Stimulated activated CD8-positive, alpha-beta memory T cell treated with anti-CD3 and anti-CD28 coated beads, Interleukin-15, amount 100 ng/mL, for 48 hours (primary cell): Measurements from ENCODE around the gene FNDC3A.
"Not testable (repeated sequence)": the region's sequence is repeated elsewhere in the genome, so short reads cannot be mapped to it uniquely, and the experiment has no call there.

Experiments
- DNase-seq, 2 donors: peaks; one replicate each; pipeline ENCODE4 v3.0.0-alpha.2; 2020; ENCODE audit warnings: low read depth in 2 of 2

The FNDC3A gene

DNA sequence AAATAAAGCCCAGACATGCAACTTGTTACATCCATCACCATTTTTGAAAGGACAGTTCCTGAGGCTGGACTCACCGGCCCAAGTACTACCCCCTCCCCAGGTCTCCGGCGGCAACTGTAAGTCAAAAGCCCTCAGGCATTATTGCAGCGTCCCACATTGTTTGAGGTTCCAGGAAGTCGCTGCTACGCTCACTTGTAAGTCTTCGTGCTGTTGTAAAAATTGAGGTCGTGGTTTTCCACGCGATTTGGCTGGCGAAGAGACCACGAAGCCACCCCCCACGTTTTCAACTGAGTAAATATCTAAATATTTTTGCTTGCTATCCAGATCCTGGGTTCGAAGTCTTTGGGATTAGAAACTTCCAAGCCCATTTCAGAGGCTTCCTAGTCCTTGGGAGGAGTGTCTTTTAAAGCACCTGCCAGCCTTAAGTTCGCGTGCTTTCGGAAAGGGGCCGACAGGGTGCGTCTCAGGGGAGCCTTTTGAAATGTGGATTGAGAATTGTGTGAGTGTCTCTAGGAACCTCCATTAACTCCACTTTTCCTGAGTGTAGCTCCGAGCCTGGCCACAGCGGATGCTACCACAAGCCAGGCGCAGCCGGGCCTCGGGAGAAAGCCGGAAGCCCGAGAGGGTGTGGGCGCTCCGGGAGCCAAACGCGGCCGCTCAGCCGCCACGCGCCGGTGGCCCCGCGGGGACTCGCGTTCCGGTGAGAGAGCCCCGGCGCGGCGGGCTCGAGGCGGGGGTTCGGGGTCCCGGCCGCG lies 434 bp upstream of the FNDC3A start:
- no peak for DNase-seq

DNA sequence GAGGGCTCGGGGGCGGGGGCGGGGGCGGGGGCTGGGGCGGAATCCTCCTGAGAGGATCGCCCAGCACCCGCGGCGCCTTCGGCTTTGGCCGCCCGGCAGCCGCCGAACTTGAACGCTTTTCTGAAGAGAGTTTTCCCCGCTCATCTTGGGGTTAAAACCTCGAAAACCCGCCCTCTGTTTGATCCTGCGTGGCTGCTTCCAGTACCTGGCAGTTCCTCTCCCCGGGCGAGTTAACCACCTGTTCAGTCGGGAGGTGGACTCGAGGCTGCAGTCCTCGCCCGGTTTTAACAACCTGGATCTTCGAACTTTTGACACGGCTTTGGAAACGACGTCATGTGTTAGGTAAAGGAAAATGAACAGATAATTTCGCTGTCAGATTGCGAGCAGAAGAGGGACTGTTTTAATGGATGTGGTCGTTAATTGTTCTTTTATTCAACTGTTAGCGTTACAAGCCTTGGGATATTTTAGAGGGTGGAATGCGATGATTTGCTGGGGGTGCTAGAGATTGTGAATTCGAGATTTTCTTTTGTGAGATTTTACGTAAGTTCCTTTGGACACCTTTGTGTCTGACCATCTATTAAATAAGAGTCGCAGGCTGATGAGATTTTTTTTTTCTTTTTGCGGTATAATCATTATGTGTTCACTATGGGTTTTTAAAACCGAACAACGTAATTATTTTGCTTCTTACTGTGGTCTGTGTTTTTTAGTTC lies 1.0 kb downstream of the FNDC3A start:
- DNase-seq, result no peak

DNA sequence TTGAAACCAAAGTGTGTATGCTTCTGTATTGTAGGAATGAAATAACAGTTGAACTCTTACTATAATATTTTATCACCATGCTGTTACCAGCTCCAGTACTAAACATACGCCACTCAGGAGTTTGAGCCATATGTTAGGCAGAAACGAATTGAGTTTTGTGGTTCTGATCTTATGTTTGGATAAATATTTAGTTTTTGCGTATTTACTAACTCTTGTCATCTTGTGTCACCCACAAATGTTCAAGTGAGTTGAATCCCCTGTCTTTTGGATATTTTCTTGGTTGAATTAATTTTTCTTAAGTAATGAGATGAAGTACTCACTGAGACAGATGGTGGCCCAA lies 1.5 kb downstream of the FNDC3A start:
- no peak for DNase-seq

DNA sequence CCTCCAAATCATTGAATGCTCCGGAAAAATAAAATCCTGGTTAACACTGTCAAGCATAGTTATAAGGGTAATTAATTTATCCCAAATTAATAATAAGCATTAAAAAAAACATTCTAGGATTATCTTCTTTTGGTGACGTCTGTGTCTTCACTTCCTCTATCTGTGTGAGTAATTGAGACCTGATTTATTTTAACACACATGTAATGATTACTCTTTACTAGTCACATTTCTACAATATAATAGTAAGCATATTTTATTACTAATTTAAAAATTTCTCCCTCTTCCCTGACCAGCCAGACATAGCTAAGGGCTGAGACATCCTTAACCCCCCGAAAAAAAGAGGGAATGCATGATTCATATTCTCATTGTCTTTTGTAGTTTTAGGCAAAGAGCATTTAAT lies 2.3 kb downstream of the FNDC3A start:
- no peak for DNase-seq

DNA sequence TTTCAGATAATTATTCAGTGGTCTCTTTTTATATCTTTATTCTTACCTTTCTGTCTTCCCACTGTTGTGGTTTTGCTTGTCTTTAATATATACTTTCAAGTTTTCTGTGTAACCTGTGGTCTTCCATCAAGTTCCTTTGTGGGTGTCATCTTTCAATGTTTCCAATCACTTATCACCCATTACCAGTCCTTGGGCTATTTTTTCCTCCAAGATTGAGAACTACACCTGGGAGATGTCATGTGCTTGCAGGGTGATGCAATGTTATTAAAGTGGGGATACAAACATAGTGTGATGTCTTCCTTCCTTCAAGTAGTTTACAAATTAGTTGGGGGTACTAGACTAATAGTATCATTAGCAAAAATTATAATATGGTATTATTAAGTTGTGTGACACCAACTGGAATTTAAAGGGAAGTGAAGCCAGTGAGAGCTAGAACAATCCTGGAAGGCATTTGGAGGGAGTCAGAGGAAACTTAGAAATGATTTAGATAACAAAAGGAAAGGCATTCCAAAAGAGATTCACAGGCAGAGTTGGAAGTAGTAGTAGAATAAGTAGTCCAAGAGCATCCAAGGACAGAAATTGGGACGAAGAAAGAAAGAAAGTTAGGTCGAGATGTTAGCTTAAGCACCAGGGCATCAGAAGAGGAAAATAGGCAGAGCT lies 3.4 kb downstream of the FNDC3A start:
- no peak for DNase-seq

DNA sequence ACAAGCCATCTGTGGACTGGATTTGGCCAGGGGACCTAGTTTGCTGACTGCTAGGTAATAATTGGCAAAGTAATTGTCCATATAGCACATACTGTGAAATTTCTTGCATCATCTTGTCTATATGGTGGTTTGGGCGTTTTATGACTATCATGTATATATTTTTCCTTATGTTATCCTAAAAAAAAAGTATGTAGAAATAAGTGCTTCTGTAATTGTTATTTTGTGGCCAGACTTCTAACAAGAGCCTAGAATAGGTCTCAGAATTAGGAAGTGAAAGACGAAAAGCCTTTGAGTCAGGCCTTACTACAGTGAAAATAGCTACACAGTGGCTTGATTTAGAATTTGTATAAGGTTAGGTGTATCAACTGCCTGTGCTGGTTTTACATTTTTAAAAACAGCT lies 4.2 kb downstream of the FNDC3A start:
- DNase-seq, result no peak

DNA sequence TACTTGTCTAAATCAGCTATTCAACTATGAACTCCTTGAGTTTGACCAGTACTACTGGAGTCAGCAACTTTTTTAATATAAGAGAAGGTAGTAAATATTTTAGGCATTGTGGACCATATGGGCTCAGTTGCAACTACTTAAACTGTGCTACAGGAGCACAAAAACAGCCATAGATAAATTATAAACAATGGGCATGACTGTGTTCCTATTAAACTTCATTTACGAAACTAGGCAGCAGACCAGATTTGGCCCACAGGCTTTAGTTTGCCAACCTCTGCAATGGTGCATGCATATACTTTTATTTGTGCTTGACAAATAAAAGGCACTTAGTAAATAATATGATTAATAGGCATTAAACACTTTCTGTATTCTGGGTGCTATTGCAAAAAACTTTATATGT lies 7.6 kb downstream of the FNDC3A start:
- no peak for DNase-seq

DNA sequence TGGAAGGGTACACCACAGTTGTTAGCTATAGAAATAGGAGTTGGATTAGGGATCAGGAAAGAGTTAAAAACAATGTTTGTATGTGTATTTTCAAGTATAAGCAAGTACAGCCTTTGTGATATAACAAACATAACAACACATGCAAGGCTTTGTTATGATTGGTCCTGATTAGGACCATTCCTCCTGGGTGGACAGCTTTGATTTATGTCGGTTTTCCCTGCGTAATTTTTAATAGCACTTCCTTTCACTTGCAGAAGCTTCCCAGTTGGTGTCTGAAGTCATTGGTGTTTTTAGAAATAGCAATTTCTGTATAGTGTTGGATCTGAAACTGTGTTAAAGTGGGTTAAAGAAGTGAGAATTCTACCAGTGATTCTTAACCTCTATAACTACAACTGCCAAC lies 10.0 kb downstream of the FNDC3A start:
- DNase-seq, result no peak

DNA sequence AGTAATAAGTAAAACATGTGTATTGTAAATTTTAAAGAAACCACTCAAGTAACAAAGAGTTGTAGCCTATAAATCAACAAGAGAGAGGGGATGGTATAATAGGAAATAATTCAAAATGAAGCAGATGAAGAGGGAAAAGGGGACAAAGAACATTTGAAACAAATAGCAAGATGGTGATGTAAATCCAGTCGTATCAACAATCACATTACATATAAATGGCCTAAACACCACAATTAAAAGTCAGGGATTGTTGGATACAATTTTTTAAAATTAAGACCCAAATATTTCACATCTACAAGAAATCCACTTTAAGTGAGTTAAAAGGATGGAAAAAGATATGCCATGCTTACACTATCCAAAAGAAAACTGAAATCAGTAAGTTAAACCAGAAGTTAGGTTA lies 15.2 kb downstream of the FNDC3A start:
- DNase-seq, result no peak

DNA sequence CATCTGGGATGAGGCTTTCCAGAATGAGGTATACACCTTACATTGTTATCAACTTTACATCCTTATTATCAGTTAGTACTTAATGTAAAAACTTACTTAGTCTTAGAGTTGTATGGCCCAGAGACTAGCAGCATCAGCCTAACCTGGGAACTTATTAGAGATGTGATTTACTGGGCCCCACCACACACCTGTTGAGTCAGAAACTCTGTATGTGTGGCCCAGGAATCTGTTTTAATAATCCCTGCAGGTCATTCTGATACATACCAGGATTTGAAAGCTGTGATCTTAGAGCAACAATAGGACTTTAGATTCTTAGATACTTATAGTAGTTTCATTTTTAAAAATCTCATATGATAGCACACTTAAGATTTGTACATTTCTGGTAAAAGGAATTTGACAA lies 17.4 kb downstream of the FNDC3A start:
- no peak for DNase-seq

DNA sequence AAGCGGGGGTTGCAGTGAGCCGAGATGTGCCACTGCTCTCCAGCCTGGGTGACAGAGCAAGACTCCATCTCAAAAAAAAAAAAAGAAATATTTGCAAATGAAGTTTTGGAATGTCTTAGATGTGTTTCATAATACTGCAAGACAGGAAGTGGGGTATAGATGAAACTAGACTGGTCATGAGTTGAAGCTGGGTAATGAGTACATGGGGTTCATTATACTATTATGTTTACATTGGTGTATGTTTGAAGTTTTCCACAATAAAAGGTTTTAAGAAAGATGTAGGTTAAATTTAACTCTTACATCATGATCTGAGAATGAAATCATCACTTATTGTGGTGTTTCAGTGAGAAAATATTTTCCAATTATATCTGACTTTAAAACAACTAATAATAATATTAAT lies 19.0 kb downstream of the FNDC3A start:
- no peak for DNase-seq

DNA sequence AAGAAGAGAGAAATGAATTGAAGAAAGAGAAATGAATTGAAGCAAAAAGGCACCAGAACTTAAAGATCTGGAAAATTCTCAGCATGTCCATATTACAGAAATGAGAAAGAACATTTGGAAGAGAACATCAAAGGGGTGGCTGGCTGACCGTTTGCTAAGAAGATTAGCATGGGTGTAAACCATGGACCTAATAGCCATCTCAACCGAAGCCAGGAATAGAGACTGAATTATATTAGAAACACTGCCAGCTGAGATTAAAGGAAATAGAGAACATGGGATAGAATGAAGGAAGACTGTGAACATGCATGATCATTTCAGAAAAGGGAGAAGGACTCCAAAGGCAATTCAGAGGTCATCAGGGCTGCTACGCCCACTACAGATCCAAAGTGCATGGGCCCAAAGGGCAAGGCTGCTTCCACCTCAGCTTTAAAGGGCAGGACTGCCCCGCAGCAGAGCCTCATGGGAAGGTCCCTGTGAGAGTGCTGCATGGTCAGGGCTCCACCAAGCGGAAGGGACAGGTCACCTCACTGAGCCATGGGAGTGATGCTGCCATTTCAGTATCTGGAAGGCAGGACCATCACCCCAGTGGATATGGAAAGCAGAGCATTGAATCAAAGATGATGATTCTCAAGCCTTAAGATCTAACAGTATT lies 23.1 kb downstream of the FNDC3A start:
- no peak for DNase-seq

DNA sequence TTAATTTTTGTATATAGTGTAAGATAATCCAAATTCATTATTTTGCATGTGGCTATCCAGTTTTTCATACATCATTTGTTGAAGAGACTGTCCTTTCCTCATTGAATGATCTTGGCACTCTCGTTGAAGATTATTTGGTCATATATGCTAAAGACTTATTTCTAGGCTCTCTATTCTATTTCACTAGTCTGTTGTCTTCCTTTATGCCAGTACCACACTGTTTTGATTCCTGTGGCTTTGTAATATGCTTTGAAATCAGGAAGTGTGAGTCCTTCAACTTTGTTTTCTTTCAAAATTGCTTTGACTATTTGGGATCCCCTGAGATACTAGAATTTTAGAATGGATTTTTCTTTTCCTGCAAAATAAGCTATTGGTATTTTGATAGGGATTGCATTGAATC lies 24.5 kb downstream of the FNDC3A start:
- no peak for DNase-seq

DNA sequence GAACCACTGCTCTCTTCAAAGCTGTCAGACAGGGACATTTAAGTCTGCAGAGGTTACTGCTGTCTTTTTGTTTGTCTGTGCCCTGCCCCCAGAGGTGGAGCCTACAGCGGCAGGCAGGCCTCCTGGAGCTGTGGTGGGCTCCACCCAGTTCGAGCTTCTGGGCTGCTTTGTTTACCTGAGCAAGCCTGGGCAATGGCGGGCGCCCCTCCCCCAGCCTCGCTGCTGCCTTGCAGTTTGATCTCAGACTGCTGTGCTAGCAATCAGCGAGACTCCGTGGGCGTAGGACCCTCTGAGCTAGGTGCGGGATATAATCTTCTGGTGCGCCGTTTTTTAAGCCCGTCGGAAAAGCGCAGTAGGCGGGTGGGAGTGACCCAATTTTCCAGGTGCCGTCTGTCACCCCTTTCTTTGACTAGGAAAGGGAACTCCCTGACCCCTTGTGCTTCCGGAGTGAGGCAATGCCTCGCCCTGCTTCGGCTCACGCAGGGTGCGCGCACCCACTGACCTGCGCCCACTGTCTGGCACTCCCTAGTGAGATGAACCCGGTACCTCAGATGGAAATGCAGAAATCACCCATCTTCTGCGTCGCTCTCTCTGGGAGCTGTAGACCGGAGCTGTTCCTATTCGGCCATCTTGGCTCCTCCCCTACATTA lies 43.4 kb downstream of the FNDC3A start:
- not testable (repeated sequence) for DNase-seq

DNA sequence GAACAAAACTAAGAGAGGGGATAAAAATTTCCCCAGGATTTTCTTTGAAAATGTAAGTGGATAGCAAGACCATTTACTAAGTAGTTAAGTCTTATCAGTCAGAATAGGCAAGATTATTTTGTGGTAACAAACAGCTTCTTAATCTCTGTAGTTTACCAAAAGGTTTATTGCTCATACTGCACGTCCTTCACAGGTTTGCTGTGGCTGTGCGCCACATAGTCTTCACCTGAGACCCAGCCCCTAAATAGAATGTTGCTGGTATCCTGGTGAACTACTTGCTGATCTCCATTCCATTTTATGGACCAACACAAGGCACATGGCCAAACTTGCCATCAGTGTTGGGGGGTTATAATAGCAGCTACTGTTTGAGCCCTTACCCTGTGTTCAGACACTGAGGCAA lies 44.6 kb downstream of the FNDC3A start:
- DNase-seq, result no peak

DNA sequence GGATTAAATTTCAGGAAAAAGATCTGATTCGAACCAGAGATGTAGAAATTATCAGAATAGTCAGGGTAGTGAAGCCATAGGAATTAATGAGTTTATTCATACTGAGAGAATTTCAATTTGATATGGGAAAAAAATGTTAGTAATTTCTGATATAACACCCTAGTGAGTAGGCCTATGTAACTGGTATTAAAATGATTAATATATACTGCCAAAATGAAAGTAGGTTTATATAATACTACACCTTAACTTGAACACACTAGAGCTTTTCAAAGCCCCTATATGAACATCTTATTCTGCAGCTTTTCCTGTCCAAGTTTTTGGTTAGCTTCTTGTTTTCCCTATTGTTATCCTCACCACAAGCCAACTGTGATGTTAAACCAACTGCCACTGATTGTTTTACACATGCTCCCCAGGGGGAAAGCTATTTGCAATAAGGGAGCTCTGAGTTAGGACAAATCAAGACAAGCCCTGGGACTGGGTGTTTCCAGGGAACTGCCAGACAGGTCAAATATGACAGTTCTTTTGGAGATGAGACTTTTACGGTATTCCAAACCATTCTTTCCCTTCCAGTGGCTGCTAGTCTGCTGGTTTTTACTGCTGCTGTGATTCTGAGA lies 45.3 kb downstream of the FNDC3A start:
- DNase-seq, result no peak

DNA sequence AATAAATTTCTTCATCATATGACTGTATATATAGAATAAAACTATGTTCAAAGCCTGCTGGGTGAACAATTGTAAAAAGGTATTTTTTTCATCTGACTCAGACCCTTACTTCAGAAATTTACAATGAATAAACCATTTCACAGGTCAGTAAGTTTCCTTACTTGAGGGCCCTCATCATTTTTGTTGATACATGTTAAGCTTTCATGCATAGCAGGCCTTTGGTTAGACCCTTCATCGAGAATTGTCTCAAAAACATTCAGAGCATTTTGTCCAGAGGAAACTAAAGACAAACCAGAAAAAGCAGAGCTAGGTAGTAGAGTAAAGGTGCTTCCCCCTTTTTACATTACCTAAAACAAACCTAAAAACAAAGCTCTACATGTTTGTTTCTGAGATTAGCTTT lies 46.2 kb downstream of the FNDC3A start:
- no peak for DNase-seq

DNA sequence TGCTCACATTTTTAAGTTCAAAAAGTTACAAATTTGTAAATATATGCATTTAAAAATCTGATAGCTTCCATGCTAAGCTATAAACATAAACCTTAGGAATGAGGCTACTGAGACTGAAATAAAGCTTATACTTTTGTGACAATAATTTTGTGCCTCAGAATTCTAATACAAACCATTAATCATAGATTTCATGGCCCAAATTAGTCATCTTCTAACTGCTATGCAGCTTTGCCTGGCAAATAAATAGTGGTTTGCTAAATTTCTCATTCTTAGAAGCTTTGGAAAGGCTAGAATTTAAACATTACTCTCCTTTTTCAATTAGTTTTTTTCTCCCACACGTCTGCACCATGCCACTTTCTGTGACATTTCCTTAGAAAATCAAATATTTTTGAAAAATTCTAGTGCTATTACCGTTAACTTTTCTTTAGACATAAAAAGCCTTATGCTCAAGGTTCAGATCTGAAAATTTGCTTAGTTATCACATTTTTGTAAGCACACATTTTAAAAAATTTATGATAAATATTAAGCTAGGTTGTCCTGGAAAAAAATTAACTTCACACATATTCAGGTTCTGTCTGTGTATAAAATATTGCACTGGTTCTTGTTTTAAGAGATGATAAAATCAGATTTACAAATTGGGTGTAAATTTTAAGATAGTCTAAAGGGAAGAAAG lies 46.9 kb downstream of the FNDC3A start:
- DNase-seq, result no peak

DNA sequence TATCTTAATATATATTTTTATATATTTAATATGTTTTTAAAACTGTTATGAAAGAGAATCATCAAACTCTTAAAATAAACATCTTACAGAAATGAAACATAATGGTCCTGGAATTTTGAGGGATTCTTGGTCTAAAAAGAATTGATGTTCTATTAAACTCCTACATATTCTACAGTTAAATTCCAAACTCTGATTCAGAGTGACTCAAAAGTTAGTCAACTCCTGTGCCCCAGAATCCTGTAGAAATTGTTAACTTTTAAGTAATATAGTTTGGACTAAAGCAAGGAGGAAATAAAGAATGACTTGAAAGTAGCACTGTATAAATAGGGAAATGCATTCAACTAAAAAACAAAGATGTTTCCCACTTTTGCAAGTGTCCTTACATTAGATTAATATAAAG lies 47.7 kb downstream of the FNDC3A start:
- no peak for DNase-seq

DNA sequence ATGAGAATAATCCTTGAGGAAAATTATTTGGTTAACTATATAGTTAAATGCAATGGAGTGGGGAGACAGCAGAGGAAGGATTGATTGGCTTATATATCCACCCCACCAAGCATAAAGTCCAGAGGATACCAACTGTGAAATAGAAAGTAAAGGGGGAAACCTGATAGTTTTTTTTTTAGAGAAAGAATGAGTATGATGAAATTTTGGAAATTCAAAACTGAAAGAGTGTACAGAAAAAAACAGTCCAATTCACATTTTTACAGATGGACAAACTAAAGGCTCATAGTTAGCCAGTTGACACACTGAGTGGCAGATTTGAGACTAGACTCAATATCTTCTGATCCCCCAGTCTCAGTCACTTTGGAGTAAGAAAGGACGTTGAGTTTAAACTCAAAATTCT lies 51.1 kb downstream of the FNDC3A start:
- no peak for DNase-seq

DNA sequence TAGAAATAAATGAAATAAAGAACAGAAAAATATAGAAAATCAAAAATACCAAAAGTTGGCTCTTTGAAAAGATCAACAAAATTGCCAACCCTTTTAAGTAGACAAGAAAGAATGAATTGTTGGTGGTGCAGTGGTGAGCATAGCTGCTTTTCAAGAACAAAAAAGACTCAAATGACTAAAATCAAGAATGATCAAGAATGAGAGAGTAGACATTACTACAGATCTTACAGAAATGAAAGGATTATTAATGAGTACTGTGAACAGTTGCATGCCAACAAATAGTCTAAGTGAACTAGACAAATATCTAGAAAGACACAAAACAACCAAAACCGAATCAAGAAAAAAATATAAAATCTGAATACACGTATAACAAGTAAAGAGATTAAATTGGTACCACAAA lies 53.9 kb downstream of the FNDC3A start:
- DNase-seq, result no peak
